Right lobe of liver (tissue), 6 donors: ENCODE data around the gene DIS3. TPM values are rescaled to one million over a fixed set of nuclear protein-coding genes. Genes with fewer than 3 reads are reported as not detected.

Experiments used
- ATAC-seq, 4 donors: fragments of 200-7000 bp; cut with Tn5 transposase; one replicate each; pipeline ENCODE4 v1.9.1; 2020; ENCODE audit warnings: mild to moderate bottlenecking in 4 of 4, moderate library complexity in 4 of 4
- DNase-seq, 3 donors: peaks; one replicate each; pipeline ENCODE4 v3.0.0-alpha.2; 2020
- H3K27ac ChIP-seq, 3 donors: fragments of 200-600 bp; one replicate each; pipeline ENCODE4 v1.8.0; 2022
- H3K27me3 ChIP-seq, 2 donors: fragments of 200-600 bp; one replicate each; pipeline ENCODE4 v1.8.0; 2022
- H3K36me3 ChIP-seq, 4 donors: fragments of 200-600 bp; sonication (generic) in 1 of 4; one replicate each; pipeline versions ENCODE4 v1.5.1 to v1.8.0; 2017 to 2022; ENCODE audit warnings: control low read depth in 1 of 4
- H3K4me1 ChIP-seq, 4 donors: fragments of 200-600 bp; sonication (generic) in 1 of 4; one replicate each; pipeline versions ENCODE4 v1.5.1 to v1.8.0; 2017 to 2022; ENCODE audit warnings: control low read depth in 1 of 4
- H3K4me3 ChIP-seq, 3 donors: fragments of 200-600 bp; one replicate each; pipeline ENCODE4 v1.8.0; 2022
- H3K9me3 ChIP-seq, 4 donors: fragments of 200-600 bp; sonication (generic) in 1 of 4; one replicate each; pipeline versions ENCODE4 v1.5.1 to v1.8.0; 2017 to 2022; ENCODE audit warnings: control low read depth in 1 of 4
- POLR2A ChIP-seq: fragments of 450-650 bp; IDR thresholded peaks from one replicate; pipeline ENCODE4 v1.6.1; 2017; ENCODE audit warnings: antibody characterized with exemption, mild to moderate bottlenecking
- WGBS: methylation state at CpG from one replicate; pipeline ENCODE4 v1.1.6; 2018; ENCODE audit warnings: low coverage, low lambda C conversion rate; ENCODE audit not compliant: insufficient coverage; ENCODE audit errors: missing lambda C conversion rate; 5-methylcytosine and 5-hydroxymethylcytosine counted together
- intact Hi-C, 2 donors: fragments of 100-400 bp; cut with DNase I; formaldehyde crosslinking; loops; one replicate each; pipeline versions ENCODE4 v1.11.2 to v1.14.1; 2022
- long read RNA-seq: library from polyadenylated mRNA; unstranded; transcript quantifications from one replicate; pipeline ENCODE4 v2.0.0, GENCODE V29; 2019
- total RNA-seq, 6 experiments: library from RNA; depleted of rRNA in 2 of 6; stranded (reverse); fragments of >200 nt in 2 of 6; fragmentation: NEBNext Ultra II Directional in 3 of 6; extraction: Animal tissue kit (Norgen Biotek cat#: 25700) in 3 of 6; gene quantifications; one replicate each; pipeline versions ENCODE4 v1.1.0 to v1.2.4, GENCODE V29; 2016 to 2023
- TF ChIP-seq, protein P1 (sequence below), 4 donors: fragments of 200-600 bp in 3 of 4; fragments of 450-650 bp in 1 of 4; IDR thresholded peaks; one replicate each; pipeline versions ENCODE4 v1.5.1 to v1.8.0; 2016 to 2022; ENCODE audit warnings: antibody characterized with exemption in 4 of 4, mild to moderate bottlenecking in 2 of 4
- donor health status: DM: no; HTN: yes; CAD: no.
- donor health status: DM: no; HTN: no; CAD: no.
- donor health status: DM: no; HTN: no; CAD: no.
- donor health status: DM: no; HTN: yes; CAD: no.
- donor health status: DM: no; HTN: yes; CAD: no.

DIS3 gene, protein sequence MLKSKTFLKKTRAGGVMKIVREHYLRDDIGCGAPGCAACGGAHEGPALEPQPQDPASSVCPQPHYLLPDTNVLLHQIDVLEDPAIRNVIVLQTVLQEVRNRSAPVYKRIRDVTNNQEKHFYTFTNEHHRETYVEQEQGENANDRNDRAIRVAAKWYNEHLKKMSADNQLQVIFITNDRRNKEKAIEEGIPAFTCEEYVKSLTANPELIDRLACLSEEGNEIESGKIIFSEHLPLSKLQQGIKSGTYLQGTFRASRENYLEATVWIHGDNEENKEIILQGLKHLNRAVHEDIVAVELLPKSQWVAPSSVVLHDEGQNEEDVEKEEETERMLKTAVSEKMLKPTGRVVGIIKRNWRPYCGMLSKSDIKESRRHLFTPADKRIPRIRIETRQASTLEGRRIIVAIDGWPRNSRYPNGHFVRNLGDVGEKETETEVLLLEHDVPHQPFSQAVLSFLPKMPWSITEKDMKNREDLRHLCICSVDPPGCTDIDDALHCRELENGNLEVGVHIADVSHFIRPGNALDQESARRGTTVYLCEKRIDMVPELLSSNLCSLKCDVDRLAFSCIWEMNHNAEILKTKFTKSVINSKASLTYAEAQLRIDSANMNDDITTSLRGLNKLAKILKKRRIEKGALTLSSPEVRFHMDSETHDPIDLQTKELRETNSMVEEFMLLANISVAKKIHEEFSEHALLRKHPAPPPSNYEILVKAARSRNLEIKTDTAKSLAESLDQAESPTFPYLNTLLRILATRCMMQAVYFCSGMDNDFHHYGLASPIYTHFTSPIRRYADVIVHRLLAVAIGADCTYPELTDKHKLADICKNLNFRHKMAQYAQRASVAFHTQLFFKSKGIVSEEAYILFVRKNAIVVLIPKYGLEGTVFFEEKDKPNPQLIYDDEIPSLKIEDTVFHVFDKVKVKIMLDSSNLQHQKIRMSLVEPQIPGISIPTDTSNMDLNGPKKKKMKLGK
- 10 to 100 TPM; 11.3 to 14.6 (median 14.1) TPM for total RNA-seq
- long read RNA-seq, full-length matches to known transcripts: 1 of 6 reads
- long read RNA-seq, partial matches to known transcripts: 5 of 6 reads
- long read RNA-seq, other reads (novel, unspliced or antisense): 0 of 6 reads

DNA sequence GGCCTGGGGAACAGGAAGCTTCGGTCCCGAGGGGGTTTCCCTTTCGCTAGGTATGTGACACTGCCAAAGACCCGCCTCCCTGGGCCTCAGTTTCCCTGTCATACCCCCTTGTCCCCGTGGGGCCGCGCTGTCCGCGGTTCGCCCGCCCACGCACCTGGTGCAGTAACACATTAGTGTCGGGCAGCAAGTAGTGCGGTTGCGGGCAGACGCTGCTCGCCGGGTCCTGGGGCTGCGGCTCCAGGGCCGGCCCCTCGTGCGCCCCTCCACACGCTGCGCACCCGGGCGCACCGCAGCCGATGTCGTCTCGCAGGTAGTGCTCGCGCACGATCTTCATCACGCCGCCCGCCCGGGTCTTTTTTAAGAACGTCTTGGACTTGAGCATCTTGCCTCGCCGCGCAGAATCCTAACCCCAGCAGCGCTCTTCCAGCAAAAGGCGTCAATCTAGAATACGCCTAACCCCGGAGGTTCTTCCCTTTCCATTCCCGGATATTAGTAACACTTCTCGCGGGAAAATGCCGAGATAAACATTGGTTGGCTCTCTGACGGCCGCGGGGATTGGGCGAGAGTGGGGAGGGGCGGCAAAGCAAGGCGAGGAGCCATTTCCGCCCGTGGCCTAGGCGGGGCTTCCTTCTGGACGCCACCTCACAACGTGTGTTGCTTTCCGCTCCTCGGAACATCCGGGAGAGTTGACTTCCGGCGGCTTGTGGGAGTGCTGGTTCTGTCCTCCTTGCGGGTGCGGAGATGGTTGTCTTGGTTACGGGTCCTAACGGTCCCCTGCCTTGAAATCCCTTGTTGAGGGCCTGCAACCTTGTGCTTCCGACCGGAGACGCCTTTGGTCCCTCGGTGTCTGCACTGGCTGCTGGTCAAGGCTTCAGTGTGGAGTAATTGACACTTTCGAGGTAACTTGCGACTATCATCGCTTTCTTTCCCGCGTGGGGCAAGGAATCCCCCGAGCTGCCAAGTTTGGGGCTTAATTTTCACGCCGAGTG is at the start of gene DIS3, which contains the start of gene PIBF1:
Gene DIS3, minus strand, starts transcription at position 450 of the 989 bp plus-strand sequence. Its CDS starts 68 bp downstream, at position 382.
Gene PIBF1, plus strand, starts transcription at position 683 of the 989 bp plus-strand sequence. CDS start 1,337 bp downstream, outside the sequence.
- H3K9me3 ChIP-seq: no peaks in the 10 kb centered on the region
- peak within 1 kb of the TSS; percentile 87 to 97 (median 92) for H3K4me3 ChIP-seq
- 1% methylated on average over 40 of the region's 81 CpGs for WGBS
- intact Hi-C loops: no loop called here
- peaks cover 0 to 24% (median 7%) of the 10 kb centered on the region in 4 donors for H3K4me1 ChIP-seq
- TF ChIP-seq POLR2A: peak; percentile 91
- TF ChIP-seq, protein P1, sequence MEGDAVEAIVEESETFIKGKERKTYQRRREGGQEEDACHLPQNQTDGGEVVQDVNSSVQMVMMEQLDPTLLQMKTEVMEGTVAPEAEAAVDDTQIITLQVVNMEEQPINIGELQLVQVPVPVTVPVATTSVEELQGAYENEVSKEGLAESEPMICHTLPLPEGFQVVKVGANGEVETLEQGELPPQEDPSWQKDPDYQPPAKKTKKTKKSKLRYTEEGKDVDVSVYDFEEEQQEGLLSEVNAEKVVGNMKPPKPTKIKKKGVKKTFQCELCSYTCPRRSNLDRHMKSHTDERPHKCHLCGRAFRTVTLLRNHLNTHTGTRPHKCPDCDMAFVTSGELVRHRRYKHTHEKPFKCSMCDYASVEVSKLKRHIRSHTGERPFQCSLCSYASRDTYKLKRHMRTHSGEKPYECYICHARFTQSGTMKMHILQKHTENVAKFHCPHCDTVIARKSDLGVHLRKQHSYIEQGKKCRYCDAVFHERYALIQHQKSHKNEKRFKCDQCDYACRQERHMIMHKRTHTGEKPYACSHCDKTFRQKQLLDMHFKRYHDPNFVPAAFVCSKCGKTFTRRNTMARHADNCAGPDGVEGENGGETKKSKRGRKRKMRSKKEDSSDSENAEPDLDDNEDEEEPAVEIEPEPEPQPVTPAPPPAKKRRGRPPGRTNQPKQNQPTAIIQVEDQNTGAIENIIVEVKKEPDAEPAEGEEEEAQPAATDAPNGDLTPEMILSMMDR (IDR thresholded peaks at IDR 0.05): peak in 1 of 4 donors; percentile 7
- peak; percentile 100 for ATAC-seq
- peak; percentile 98 to 99 (median 99) for DNase-seq
- H3K27me3 ChIP-seq: no peaks in the 10 kb centered on the region
- peaks cover 0 to 15% (median 5%) of the 10 kb centered on the region in 4 donors for H3K36me3 ChIP-seq
- peak within 1 kb of the TSS; percentile 38 to 77 (median 77) for H3K27ac ChIP-seq

DNA sequence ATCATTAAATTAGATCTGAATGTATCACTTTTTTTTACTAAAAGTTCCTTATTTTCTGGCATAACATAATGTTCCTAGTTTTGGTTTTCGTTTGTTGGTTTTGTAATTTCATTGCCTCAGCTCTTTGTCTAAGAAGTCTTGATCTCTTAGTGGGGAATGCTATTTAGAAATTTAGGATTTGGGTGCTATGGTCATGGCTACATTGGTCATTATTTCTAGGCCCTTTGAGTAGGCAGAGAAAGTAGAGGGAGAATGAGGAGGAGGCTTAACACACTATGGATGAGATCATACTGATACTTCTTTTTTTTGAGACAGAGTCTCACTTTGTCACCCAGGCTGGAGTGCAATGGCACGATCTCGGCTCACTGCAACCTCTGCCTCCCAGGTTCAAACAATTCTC is 42.0 kb upstream of the DIS3 start:
- DNase-seq: no peak
- H3K9me3 ChIP-seq: no peaks in the 10 kb centered on the region
- 88% methylated on average over 2 of the region's 3 CpGs for WGBS
- peaks cover 0 to 12% (median 6%) of the 10 kb centered on the region in 4 donors for H3K36me3 ChIP-seq
- H3K4me1 ChIP-seq: no peaks in the 10 kb centered on the region
- intact Hi-C loops: no loop called here
- no peak overlapping the region for H3K27ac ChIP-seq
- no peak for ATAC-seq
- no peak overlapping the region for H3K4me3 ChIP-seq
- H3K27me3 ChIP-seq: no peaks in the 10 kb centered on the region
- TF ChIP-seq POLR2A: no peak
- TF ChIP-seq, protein P1 (IDR thresholded peaks at IDR 0.05): no peak

DNA sequence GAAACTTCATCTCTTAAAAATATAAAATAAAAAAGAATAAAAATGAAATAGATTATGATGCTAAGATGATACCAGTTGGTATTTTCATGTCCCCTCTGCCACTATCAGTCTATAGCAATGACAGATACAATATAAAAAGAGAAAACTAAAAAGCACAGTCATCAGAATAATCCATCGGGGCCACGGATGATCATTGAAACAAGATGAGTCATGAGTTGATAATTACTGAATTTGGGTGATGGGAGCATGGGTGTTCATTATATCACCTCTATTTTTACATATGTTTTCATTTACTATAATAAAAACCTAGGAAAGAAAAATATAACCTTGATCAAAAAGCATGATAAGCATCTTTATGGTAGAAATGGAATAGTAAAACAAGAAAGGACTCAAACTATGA is 41.4 kb upstream of the DIS3 start:
- 77% methylated on average over 2 of the region's 2 CpGs for WGBS
- TF ChIP-seq, protein P1 (IDR thresholded peaks at IDR 0.05): no peak
- TF ChIP-seq POLR2A: no peak
- DNase-seq (no peak), ATAC-seq (no peak)
- intact Hi-C loops: no loop called here
- Histone ChIP-seq H3K4me1 (no peaks in the 10 kb centered on the region), H3K36me3 (peaks cover 0 to 10% (median 6%) of the 10 kb centered on the region in 4 donors), H3K9me3 (no peaks in the 10 kb centered on the region), H3K27ac (no peak overlapping the region), H3K4me3 (no peak overlapping the region), H3K27me3 (no peaks in the 10 kb centered on the region)
